Measurements from ENCODE around the gene CLCN6. TPM values are rescaled to one million over a fixed set of nuclear protein-coding genes. Genes with fewer than 3 reads are reported as not detected.

The CLCN6 gene
- total RNA-seq, 1 donor from 2014 or later = 94.3 TPM

DNA sequence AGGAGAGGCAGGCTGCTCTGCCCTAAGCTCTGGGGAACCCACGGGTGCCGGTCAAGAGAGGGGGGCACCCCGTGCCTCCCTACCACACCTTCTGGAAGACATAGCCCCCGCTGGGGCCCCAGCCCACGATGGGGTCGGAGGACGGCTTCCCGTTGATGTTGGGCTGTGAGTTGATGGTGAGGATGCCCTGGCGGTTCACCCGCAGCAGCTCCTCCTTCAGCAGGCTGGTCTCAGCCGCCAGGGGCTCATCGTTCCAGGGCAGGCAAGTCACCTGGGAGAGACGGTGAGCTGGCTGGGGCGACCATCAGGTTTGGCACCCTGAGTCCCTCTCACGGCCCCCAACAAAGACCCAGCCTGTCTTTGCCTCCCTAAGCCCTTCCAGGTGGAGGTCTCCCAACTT is 12.2 kb upstream of the CLCN6 start:
- DNase-seq = no peak

GRCh38 chr1:11794446-11795237 is 11.3 kb upstream of the CLCN6 start:
- TF ChIP-seq, protein P1, sequence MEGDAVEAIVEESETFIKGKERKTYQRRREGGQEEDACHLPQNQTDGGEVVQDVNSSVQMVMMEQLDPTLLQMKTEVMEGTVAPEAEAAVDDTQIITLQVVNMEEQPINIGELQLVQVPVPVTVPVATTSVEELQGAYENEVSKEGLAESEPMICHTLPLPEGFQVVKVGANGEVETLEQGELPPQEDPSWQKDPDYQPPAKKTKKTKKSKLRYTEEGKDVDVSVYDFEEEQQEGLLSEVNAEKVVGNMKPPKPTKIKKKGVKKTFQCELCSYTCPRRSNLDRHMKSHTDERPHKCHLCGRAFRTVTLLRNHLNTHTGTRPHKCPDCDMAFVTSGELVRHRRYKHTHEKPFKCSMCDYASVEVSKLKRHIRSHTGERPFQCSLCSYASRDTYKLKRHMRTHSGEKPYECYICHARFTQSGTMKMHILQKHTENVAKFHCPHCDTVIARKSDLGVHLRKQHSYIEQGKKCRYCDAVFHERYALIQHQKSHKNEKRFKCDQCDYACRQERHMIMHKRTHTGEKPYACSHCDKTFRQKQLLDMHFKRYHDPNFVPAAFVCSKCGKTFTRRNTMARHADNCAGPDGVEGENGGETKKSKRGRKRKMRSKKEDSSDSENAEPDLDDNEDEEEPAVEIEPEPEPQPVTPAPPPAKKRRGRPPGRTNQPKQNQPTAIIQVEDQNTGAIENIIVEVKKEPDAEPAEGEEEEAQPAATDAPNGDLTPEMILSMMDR (IDR thresholded peaks at IDR 0.05; ENCODE audit: partially characterized antibody, unreplicated experiment) = no peak
- Mint-ChIP-seq H3K36me3 (ENCODE audit: unreplicated experiment) (no peaks in the 10 kb centered on the region), H3K27me3 (ENCODE audit: unreplicated experiment) (peaks cover 10% of the 10 kb centered on the region), H3K4me1 (ENCODE audit: low read depth, unreplicated experiment) (no peaks in the 10 kb centered on the region), H3K9me3 (ENCODE audit: unreplicated experiment) (peaks cover 5% of the 10 kb centered on the region), H3K27ac (ENCODE audit: unreplicated experiment) (no peak overlapping the region), H3K4me3 (ENCODE audit: unreplicated experiment) (no peak overlapping the region)
- DNase-seq = no peak

More for the DNA sequence above, 12.2 kb upstream of the CLCN6 start:
- Mint-ChIP-seq H3K27ac (ENCODE audit: unreplicated experiment) (no peak overlapping the region), H3K36me3 (ENCODE audit: unreplicated experiment) (no peaks in the 10 kb centered on the region), H3K9me3 (ENCODE audit: unreplicated experiment) (peaks cover 5% of the 10 kb centered on the region), H3K27me3 (ENCODE audit: unreplicated experiment) (peaks cover 8% of the 10 kb centered on the region), H3K4me3 (ENCODE audit: unreplicated experiment) (no peak overlapping the region), H3K4me1 (ENCODE audit: low read depth, unreplicated experiment) (no peaks in the 10 kb centered on the region)
- TF ChIP-seq, protein P1 (IDR thresholded peaks at IDR 0.05; ENCODE audit: partially characterized antibody, unreplicated experiment) = no peak

- DNase-seq = no peak
- H3K27ac Mint-ChIP-seq (ENCODE audit: unreplicated experiment) = no peak overlapping the region
- peaks cover 9% of the 10 kb centered on the region for H3K27me3 Mint-ChIP-seq (ENCODE audit: unreplicated experiment)
- TF ChIP-seq, protein P1 (IDR thresholded peaks at IDR 0.05; ENCODE audit: partially characterized antibody, unreplicated experiment) = no peak
- no peak overlapping the region for H3K4me3 Mint-ChIP-seq (ENCODE audit: unreplicated experiment)
- H3K36me3 Mint-ChIP-seq (ENCODE audit: unreplicated experiment) = no peaks in the 10 kb centered on the region
- no peaks in the 10 kb centered on the region for H3K4me1 Mint-ChIP-seq (ENCODE audit: low read depth, unreplicated experiment)
- H3K9me3 Mint-ChIP-seq (ENCODE audit: unreplicated experiment) = peaks cover 5% of the 10 kb centered on the region
Measured at GRCh38 chr1:11795238-11795890, 10.6 kb upstream of the CLCN6 start.

DNA sequence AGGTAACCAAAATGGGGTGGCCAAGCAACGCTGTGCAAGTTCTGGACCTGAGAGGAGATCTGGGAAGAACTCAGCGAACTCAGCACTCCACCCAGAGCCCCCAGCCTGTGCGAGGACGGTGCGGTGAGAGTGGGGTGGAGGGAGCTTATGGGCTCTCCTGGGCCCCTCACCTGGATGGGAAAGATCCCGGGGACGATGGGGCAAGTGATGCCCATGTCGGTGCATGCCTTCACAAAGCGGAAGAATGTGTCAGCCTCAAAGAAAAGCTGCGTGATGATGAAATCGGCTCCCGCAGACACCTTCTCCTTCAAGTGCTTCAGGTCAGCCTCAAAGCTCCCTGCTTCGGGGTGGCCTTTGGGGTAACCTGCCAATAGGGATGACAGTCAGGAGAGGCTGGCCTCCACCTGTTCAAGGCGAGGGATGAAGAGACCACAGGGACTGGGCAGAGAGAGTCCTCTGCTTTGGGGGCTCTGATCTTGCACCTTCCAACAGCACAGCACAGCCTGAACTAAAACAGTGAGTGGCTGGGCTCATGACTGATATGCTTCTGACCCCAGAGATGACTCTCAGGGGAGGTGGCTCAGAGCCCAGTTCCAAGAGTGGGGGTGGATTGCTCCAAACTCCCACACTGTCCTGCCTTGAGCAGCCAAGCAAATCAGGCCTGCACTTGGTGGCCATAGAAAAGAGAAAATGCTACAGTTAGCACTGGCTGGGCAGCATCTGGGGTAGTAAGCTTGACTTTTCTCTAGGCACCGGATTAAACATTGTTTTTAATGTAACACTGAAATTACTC is 9.8 kb upstream of the CLCN6 start:
- Mint-ChIP-seq H3K9me3 (ENCODE audit: unreplicated experiment) (peaks cover 5% of the 10 kb centered on the region), H3K4me1 (ENCODE audit: low read depth, unreplicated experiment) (peaks cover 2% of the 10 kb centered on the region), H3K4me3 (ENCODE audit: unreplicated experiment) (no peak overlapping the region), H3K27me3 (ENCODE audit: unreplicated experiment) (peaks cover 5% of the 10 kb centered on the region), H3K27ac (ENCODE audit: unreplicated experiment) (no peak overlapping the region), H3K36me3 (ENCODE audit: unreplicated experiment) (no peaks in the 10 kb centered on the region)
- TF ChIP-seq, protein P1 (IDR thresholded peaks at IDR 0.05; ENCODE audit: partially characterized antibody, unreplicated experiment) = no peak
- DNase-seq = no peak
